NOMO-1 treated with dmso at 0.1 percent for 144 hours (cell line): ENCODE measurements around the gene DOCK7.

Experiments used
- DNase-seq: peaks from one replicate; lab custom pipeline; 2025; ENCODE audit not compliant: unreplicated experiment; lab: John Stamatoyannopoulos, UW

DOCK7 gene

GRCh38 chr1:62423580-62424242, 264.5 kb downstream of the DOCK7 start:
- DNase-seq = no peak

GRCh38 chr1:62420214-62420613, 268.0 kb downstream of the DOCK7 start:
- DNase-seq = no peak

- no peak for DNase-seq
These were observed 270.7 kb downstream of the DOCK7 start for GRCh38 chr1:62417351-62417999.

GRCh38 chr1:62415687-62416086, 272.5 kb downstream of the DOCK7 start:
- DNase-seq = no peak

- DNase-seq = no peak
These were observed 280.7 kb downstream of the DOCK7 start for GRCh38 chr1:62407398-62408009.

- no peak for DNase-seq
These were observed 281.6 kb downstream of the DOCK7 start for GRCh38 chr1:62406576-62406975.

- DNase-seq = no peak
These were observed 282.9 kb downstream of the DOCK7 start for GRCh38 chr1:62405247-62405646.
